NB4 (cell line): ENCODE measurements around the gene MARK2.

ENCODE experiments used
- MYC ChIP-seq: IDR thresholded peaks from 2 replicates; pipeline ENCODE4 v1.6.1; 2011; ENCODE audit warnings: low read depth, low read length
- POLR2A ChIP-seq: IDR thresholded peaks from 2 replicates; pipeline ENCODE4 v1.6.1; 2011; ENCODE audit warnings: mild to moderate bottlenecking; ENCODE audit not compliant: insufficient read length; ENCODE audit errors: extremely low read depth
- TF ChIP-seq, protein P1 (sequence below): IDR thresholded peaks from one replicate; pipeline ENCODE4 v1.5.1; 2012; ENCODE audit warnings: low read depth, low read length
- TF ChIP-seq, protein P2 (sequence below): IDR thresholded peaks from 2 replicates; pipeline ENCODE4 v1.6.1; 2011; ENCODE audit warnings: low read depth, low read length

DNA sequence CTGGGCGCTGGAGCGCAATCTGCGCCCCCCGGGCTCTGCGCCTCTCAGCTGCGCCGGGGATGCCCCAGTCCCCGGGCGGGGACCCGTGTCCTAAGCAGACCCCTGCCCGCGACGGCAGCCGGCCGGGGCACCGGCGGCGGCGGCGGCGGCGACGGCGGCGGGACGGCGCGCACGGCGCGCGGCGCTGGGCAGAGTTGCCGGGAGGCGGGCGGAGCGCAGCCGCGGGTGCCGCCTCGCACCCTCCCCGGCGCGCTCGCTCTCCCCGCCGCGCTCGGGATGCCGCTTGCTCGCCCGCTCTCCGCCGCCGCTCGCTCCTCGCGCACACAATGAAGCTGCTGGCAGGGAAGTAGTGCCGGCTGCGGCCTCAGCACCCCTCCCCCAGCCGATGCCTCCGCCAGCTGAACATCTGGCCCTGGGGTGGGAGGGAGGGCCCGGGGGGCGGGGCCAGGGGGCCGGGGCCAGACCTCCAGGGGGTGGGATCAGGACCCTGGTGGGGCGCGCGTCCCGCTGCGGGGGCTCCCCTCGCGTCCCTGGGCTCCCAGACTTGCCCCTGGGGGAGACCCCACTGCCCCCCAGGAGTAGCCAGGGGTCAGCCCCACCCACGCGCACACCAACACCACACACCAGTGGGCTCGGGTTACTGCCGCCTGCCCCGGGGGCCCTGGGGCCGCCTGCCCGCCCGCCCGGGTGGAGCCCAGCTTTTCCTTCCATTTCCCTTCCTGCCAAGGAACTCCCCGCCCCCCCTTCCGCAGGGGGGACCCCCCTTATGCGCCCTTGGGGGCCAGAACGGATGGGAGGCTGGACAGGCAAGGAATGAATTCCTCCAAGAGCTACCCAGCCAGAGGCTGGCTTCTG is 78.2 kb downstream of the MARK2 start, which contains the start of gene RCOR2:
- TF ChIP-seq, protein P1, sequence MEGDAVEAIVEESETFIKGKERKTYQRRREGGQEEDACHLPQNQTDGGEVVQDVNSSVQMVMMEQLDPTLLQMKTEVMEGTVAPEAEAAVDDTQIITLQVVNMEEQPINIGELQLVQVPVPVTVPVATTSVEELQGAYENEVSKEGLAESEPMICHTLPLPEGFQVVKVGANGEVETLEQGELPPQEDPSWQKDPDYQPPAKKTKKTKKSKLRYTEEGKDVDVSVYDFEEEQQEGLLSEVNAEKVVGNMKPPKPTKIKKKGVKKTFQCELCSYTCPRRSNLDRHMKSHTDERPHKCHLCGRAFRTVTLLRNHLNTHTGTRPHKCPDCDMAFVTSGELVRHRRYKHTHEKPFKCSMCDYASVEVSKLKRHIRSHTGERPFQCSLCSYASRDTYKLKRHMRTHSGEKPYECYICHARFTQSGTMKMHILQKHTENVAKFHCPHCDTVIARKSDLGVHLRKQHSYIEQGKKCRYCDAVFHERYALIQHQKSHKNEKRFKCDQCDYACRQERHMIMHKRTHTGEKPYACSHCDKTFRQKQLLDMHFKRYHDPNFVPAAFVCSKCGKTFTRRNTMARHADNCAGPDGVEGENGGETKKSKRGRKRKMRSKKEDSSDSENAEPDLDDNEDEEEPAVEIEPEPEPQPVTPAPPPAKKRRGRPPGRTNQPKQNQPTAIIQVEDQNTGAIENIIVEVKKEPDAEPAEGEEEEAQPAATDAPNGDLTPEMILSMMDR: no peak
- TF ChIP-seq, protein P2, sequence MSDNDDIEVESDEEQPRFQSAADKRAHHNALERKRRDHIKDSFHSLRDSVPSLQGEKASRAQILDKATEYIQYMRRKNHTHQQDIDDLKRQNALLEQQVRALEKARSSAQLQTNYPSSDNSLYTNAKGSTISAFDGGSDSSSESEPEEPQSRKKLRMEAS: peak; percentile 53
- TF ChIP-seq POLR2A (peak; percentile 13), MYC (peak; percentile 71)
